SJCRH30 (cell line): ENCODE data around the gene DSCAML1. TPM values are rescaled to one million over a fixed set of nuclear protein-coding genes. Genes with fewer than 3 reads are reported as not detected.
A peak's percentile ranks its signal among the peaks of the same experiment; 100 is the strongest.

ENCODE experiments used
- DNase-seq, 2 experiments: peaks; one replicate each; pipeline ENCODE4 v3.0.0-alpha.2; 2015 to 2020
- H3K27ac ChIP-seq: fragments of 250-450 bp; sonication (Bioruptor Pico); 2 replicates; pipeline ENCODE4 v1.5.1; 2020; ENCODE audit warnings: mild to moderate bottlenecking, moderate library complexity
- H3K27me3 ChIP-seq: fragments of 250-450 bp; sonication (Bioruptor Pico); 2 replicates; pipeline ENCODE4 v1.5.1; 2020; ENCODE audit warnings: mild to moderate bottlenecking, moderate library complexity
- H3K36me3 ChIP-seq: fragments of 250-450 bp; sonication (Bioruptor Pico); 2 replicates; pipeline ENCODE4 v1.5.1; 2020; ENCODE audit warnings: mild to moderate bottlenecking, moderate library complexity
- H3K4me1 ChIP-seq: fragments of 250-450 bp; sonication (Bioruptor Pico); 2 replicates; pipeline ENCODE4 v1.5.1; 2020; ENCODE audit warnings: mild to moderate bottlenecking, moderate library complexity
- H3K4me3 ChIP-seq: fragments of 250-450 bp; sonication (Bioruptor Pico); 2 replicates; pipeline ENCODE4 v1.5.1; 2020; ENCODE audit warnings: mild to moderate bottlenecking, moderate library complexity
- H3K9me3 ChIP-seq: fragments of 250-450 bp; sonication (Bioruptor Pico); replicated peaks from 2 replicates; pipeline ENCODE4 v1.5.1; 2020; ENCODE audit warnings: mild to moderate bottlenecking, moderate library complexity
- total RNA-seq: library from RNA; depleted of rRNA; stranded (reverse); fragments of >200 nt; shearing (Covaris generic); gene quantifications from 2 replicates; pipeline ENCODE4 v1.2.3, GENCODE V29; 2014

Gene DSCAML1
- total RNA-seq, 1 experiment from 2014 or later = not detected

GRCh38 chr11:117794772-117795629 is 2.0 kb downstream of the DSCAML1 start:
- no peak overlapping the region for H3K4me3 ChIP-seq
- H3K36me3 ChIP-seq = no peaks in the 10 kb centered on the region
- no peak overlapping the region for H3K27ac ChIP-seq
- no peak for DNase-seq
- H3K9me3 ChIP-seq = no peaks in the 10 kb centered on the region
- peaks cover 2% of the 10 kb centered on the region for H3K4me1 ChIP-seq
- no peaks in the 10 kb centered on the region for H3K27me3 ChIP-seq

- Histone ChIP-seq H3K4me3 (no peak overlapping the region), H3K27me3 (no peaks in the 10 kb centered on the region), H3K27ac (no peak overlapping the region), H3K36me3 (no peaks in the 10 kb centered on the region), H3K9me3 (no peaks in the 10 kb centered on the region), H3K4me1 (peaks cover 5% of the 10 kb centered on the region)
- DNase-seq = no peak
These were observed 2.9 kb downstream of the DSCAML1 start for GRCh38 chr11:117794135-117794534.

- H3K4me3 ChIP-seq = no peak overlapping the region
- H3K27me3 ChIP-seq = no peaks in the 10 kb centered on the region
- H3K36me3 ChIP-seq = no peaks in the 10 kb centered on the region
- DNase-seq = no peak
- H3K27ac ChIP-seq = no peak overlapping the region
- no peaks in the 10 kb centered on the region for H3K9me3 ChIP-seq
- H3K4me1 ChIP-seq = peaks cover 5% of the 10 kb centered on the region
These were observed 3.4 kb downstream of the DSCAML1 start for GRCh38 chr11:117793583-117793982.

- Histone ChIP-seq H3K27ac (no peak overlapping the region), H3K27me3 (no peaks in the 10 kb centered on the region), H3K4me3 (no peak overlapping the region), H3K9me3 (no peaks in the 10 kb centered on the region), H3K36me3 (no peaks in the 10 kb centered on the region), H3K4me1 (peaks cover 5% of the 10 kb centered on the region)
- no peak for DNase-seq
These were observed 4.0 kb downstream of the DSCAML1 start for GRCh38 chr11:117792992-117793391.

- no peaks in the 10 kb centered on the region for H3K36me3 ChIP-seq
- H3K9me3 ChIP-seq = no peaks in the 10 kb centered on the region
- H3K4me1 ChIP-seq = peaks cover 5% of the 10 kb centered on the region
- no peak overlapping the region for H3K27ac ChIP-seq
- no peaks in the 10 kb centered on the region for H3K27me3 ChIP-seq
- no peak for DNase-seq
- H3K4me3 ChIP-seq = no peak overlapping the region
These were observed 4.8 kb downstream of the DSCAML1 start for GRCh38 chr11:117792241-117792640.

- peak; percentile 33 to 53 for DNase-seq
- peaks cover 5% of the 10 kb centered on the region for H3K4me1 ChIP-seq
- no peaks in the 10 kb centered on the region for H3K27me3 ChIP-seq
- no peaks in the 10 kb centered on the region for H3K9me3 ChIP-seq
- no peak overlapping the region for H3K27ac ChIP-seq
- no peaks in the 10 kb centered on the region for H3K36me3 ChIP-seq
- no peak overlapping the region for H3K4me3 ChIP-seq
These were observed 6.7 kb downstream of the DSCAML1 start for GRCh38 chr11:117790279-117790678.

- H3K4me3 ChIP-seq = no peak overlapping the region
- no peaks in the 10 kb centered on the region for H3K27me3 ChIP-seq
- H3K36me3 ChIP-seq = no peaks in the 10 kb centered on the region
- H3K27ac ChIP-seq = no peak overlapping the region
- H3K4me1 ChIP-seq = peaks cover 5% of the 10 kb centered on the region
- DNase-seq = peak in 1 of 2 experiments; percentile 10
- no peaks in the 10 kb centered on the region for H3K9me3 ChIP-seq
These were observed 7.8 kb downstream of the DSCAML1 start for GRCh38 chr11:117789241-117789640.

GRCh38 chr11:117786135-117786870 is 10.7 kb downstream of the DSCAML1 start:
- Histone ChIP-seq H3K36me3 (no peaks in the 10 kb centered on the region), H3K4me3 (no peak overlapping the region), H3K27ac (no peak overlapping the region), H3K4me1 (peaks cover 5% of the 10 kb centered on the region), H3K27me3 (no peaks in the 10 kb centered on the region), H3K9me3 (no peaks in the 10 kb centered on the region)
- no peak for DNase-seq

- no peaks in the 10 kb centered on the region for H3K9me3 ChIP-seq
- no peak for DNase-seq
- no peaks in the 10 kb centered on the region for H3K4me1 ChIP-seq
- H3K27me3 ChIP-seq = no peaks in the 10 kb centered on the region
- H3K27ac ChIP-seq = no peak overlapping the region
- no peaks in the 10 kb centered on the region for H3K36me3 ChIP-seq
- no peak overlapping the region for H3K4me3 ChIP-seq
These were observed 14.9 kb downstream of the DSCAML1 start for GRCh38 chr11:117782101-117782500.

GRCh38 chr11:117781627-117782026 is 15.4 kb downstream of the DSCAML1 start:
- no peak for DNase-seq
- Histone ChIP-seq H3K27ac (no peak overlapping the region), H3K36me3 (no peaks in the 10 kb centered on the region), H3K4me1 (no peaks in the 10 kb centered on the region), H3K4me3 (no peak overlapping the region), H3K27me3 (no peaks in the 10 kb centered on the region), H3K9me3 (no peaks in the 10 kb centered on the region)

GRCh38 chr11:117780456-117780855 is 16.6 kb downstream of the DSCAML1 start:
- no peak overlapping the region for H3K4me3 ChIP-seq
- H3K36me3 ChIP-seq = no peaks in the 10 kb centered on the region
- no peaks in the 10 kb centered on the region for H3K27me3 ChIP-seq
- DNase-seq = no peak
- no peak overlapping the region for H3K27ac ChIP-seq
- no peaks in the 10 kb centered on the region for H3K9me3 ChIP-seq
- H3K4me1 ChIP-seq = no peaks in the 10 kb centered on the region

GRCh38 chr11:117774553-117774952 is 22.5 kb downstream of the DSCAML1 start:
- Histone ChIP-seq H3K27ac (no peak overlapping the region), H3K27me3 (no peaks in the 10 kb centered on the region), H3K9me3 (no peaks in the 10 kb centered on the region), H3K36me3 (no peaks in the 10 kb centered on the region), H3K4me3 (no peak overlapping the region), H3K4me1 (no peaks in the 10 kb centered on the region)
- no peak for DNase-seq

GRCh38 chr11:117772360-117772759 is 24.7 kb downstream of the DSCAML1 start:
- Histone ChIP-seq H3K27ac (no peak overlapping the region), H3K27me3 (no peaks in the 10 kb centered on the region), H3K4me3 (no peak overlapping the region), H3K4me1 (no peaks in the 10 kb centered on the region), H3K36me3 (no peaks in the 10 kb centered on the region), H3K9me3 (no peaks in the 10 kb centered on the region)
- DNase-seq = no peak

- H3K4me1 ChIP-seq = no peaks in the 10 kb centered on the region
- H3K4me3 ChIP-seq = no peak overlapping the region
- H3K36me3 ChIP-seq = no peaks in the 10 kb centered on the region
- no peaks in the 10 kb centered on the region for H3K27me3 ChIP-seq
- no peak for DNase-seq
- H3K27ac ChIP-seq = no peak overlapping the region
- no peaks in the 10 kb centered on the region for H3K9me3 ChIP-seq
These were observed 25.2 kb downstream of the DSCAML1 start for GRCh38 chr11:117771841-117772240.

GRCh38 chr11:117771197-117771596 is 25.8 kb downstream of the DSCAML1 start:
- H3K27ac ChIP-seq = no peak overlapping the region
- no peaks in the 10 kb centered on the region for H3K9me3 ChIP-seq
- no peaks in the 10 kb centered on the region for H3K4me1 ChIP-seq
- no peak overlapping the region for H3K4me3 ChIP-seq
- no peak for DNase-seq
- no peaks in the 10 kb centered on the region for H3K36me3 ChIP-seq
- no peaks in the 10 kb centered on the region for H3K27me3 ChIP-seq
